SK-N-SH (cell line): ENCODE measurements around the gene NBL1.

Source experiments
- CHD2 ChIP-seq: fragments of 150-350 bp; IDR thresholded peaks from 2 replicates; pipeline ENCODE4 v1.6.1; 2018; ENCODE audit warnings: low read length; ENCODE audit not compliant: partially characterized antibody
- FOXM1 ChIP-seq: IDR thresholded peaks from 2 replicates; pipeline ENCODE4 v1.4.0; 2012; ENCODE audit warnings: low read depth, mild to moderate bottlenecking
- POLR2AphosphoS5 ChIP-seq: IDR thresholded peaks from 2 replicates; pipeline ENCODE4 v1.6.1; 2012; ENCODE audit warnings: low read depth, low read length
- SIN3A ChIP-seq: IDR thresholded peaks from 2 replicates; pipeline ENCODE4 v1.6.1; 2012; ENCODE audit warnings: low read depth, mild to moderate bottlenecking, low read length, moderate library complexity, borderline replicate concordance
- TEAD4 ChIP-seq: IDR thresholded peaks from 2 replicates; pipeline ENCODE4 v1.4.0; 2012; ENCODE audit warnings: mild to moderate bottlenecking, borderline replicate concordance; ENCODE audit not compliant: insufficient read depth
- YY1 ChIP-seq: IDR thresholded peaks from 2 replicates; pipeline ENCODE4 v1.4.0; 2012; ENCODE audit warnings: low read depth, mild to moderate bottlenecking
- TF ChIP-seq, protein P1 (sequence below): fragments of 200-600 bp; sonication (generic); IDR thresholded peaks from 2 replicates; pipeline ENCODE4 v1.6.1; 2017; ENCODE audit warnings: antibody characterized with exemption, mild to moderate bottlenecking, moderate library complexity

- TF ChIP-seq POLR2AphosphoS5 (no peak), YY1 (no peak), CHD2 (no peak), TEAD4 (no peak), SIN3A (no peak), FOXM1 (no peak)
- TF ChIP-seq, protein P1, sequence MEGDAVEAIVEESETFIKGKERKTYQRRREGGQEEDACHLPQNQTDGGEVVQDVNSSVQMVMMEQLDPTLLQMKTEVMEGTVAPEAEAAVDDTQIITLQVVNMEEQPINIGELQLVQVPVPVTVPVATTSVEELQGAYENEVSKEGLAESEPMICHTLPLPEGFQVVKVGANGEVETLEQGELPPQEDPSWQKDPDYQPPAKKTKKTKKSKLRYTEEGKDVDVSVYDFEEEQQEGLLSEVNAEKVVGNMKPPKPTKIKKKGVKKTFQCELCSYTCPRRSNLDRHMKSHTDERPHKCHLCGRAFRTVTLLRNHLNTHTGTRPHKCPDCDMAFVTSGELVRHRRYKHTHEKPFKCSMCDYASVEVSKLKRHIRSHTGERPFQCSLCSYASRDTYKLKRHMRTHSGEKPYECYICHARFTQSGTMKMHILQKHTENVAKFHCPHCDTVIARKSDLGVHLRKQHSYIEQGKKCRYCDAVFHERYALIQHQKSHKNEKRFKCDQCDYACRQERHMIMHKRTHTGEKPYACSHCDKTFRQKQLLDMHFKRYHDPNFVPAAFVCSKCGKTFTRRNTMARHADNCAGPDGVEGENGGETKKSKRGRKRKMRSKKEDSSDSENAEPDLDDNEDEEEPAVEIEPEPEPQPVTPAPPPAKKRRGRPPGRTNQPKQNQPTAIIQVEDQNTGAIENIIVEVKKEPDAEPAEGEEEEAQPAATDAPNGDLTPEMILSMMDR, result no peak
Observed at GRCh38 chr1:19664453-19665185, 20.5 kb downstream of the NBL1 start, which contains the start of gene HTR6.
